Erythroblast (primary cell): ENCODE measurements around the gene SEPTIN10.

Experiments used
- GATA1 ChIP-seq: IDR thresholded peaks from 2 replicates; pipeline ENCODE4 v1.6.1; 2011; ENCODE audit warnings: low read depth, mild to moderate bottlenecking, control low read depth, low read length, moderate library complexity
- POLR2A ChIP-seq: IDR thresholded peaks from 2 replicates; pipeline ENCODE4 v1.6.1; 2011; ENCODE audit warnings: mild to moderate bottlenecking, low read length

DNA sequence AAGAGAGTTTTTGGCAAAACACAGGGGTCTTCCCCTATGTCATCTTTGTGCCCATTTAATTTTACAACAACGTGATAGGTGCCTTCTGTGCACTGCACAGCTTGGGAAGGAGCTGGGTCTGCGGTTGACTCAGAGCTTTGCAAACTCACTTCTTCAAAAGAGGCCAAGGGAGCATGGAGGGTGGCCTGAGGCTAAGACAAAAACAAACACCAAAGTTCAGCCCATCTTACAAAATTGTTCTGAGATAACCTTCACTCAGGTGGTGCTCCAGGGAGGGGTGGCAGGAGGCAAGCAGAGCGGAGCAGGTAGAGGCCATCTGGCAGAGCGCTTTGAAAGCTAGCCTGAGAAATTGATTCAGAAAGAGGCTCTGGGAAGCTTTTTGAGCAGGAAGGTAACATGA lies 10.2 kb upstream of the SEPTIN10 start:
- TF ChIP-seq POLR2A: no peak
- no peak for TF ChIP-seq GATA1
